GM19025 (cell line): Measurements from ENCODE around the gene MYB.
"Not testable (repeated sequence)": the region's sequence is repeated elsewhere in the genome, so short reads cannot be mapped to it uniquely, and the experiment has no call there.

Experiments
- ATAC-seq: cut with Tn5 transposase; IDR thresholded peaks from one replicate; pipeline ENCODE4 v1.9.1; 2021; ENCODE audit warnings: mild to moderate bottlenecking, low read depth, moderate library complexity; ENCODE audit not compliant: unreplicated experiment

MYB gene

DNA sequence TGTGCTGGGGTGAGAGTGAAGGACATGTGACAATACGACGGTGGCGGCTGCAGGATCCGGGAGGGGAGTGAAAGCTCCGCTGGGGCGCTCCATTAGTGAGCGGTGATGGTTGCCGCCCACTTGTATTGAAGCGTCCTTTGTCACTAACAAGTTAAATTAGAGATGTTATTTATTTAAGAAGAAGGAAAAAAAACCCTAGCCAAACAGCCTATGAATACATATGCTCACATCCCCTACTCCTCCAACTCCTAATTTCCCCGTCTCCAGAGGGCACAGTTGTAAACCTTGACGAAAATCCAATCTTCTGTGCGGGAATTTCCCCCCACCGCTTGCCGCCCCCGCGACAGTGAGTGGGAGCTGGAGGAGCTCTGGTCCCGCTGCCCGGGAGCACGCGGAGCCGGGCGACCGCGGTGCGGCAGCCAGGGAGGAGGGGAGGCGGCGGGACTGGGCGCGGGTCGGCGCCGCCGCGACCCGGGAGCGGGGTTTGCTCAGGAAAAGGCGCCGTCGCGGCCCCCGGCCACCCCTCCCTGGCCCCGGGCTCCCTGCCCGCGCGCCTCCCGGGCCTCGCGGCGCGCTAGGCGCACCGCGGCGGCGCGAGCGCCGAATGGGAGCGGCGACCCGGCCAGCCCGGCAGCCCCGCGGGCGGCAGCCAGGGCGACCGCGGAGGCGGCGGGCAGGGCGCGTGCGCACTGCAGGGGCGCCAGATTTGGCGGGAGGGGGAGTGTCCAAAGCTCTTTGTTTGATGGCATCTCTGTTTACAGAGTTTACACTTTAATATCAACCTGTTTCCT is at the start of gene MYB:
TSS of gene MYB (plus strand) at position 767 of the 791 bp plus-strand sequence. CDS start 206 bp downstream, outside the sequence.
- ATAC-seq, result peak; percentile 30

DNA sequence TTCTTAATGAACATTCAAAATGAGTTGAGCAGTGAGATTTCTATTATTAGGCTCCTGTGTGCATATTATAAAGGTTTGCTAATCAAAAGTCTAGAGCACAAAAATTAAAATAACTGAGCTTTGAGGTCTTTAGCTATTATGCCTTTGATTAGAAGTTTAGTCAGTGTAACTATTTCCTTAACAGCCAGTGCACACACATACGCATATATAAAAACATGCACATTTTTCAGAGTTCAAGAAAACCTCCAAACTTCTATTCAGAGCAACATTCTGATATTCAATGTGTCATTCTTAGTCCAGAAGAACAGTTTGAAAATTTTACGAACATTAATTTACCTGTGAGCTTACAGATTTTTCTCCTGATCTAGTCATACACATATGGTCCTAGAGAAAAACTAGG is 48.3 kb upstream of the MYB start:
- no peak for ATAC-seq

DNA sequence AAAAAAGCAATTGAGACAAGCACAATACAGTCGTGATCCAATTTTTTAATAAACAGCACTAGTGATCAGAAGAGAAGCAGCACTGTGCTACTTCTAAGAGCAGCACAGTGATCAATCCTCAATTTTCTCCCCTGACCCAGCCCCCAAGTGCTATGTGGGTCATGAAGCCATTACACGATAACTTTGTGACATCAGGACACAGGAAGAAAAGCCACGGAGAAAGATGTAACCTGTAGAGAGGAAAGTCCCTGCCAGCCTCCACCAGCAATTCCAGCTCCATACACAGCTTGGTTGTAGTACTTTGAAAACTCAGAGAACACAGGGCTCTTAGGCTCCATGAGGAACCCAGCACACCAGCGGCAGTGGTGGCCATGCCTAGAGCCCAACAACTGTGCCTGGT is 45.3 kb upstream of the MYB start:
- ATAC-seq, result no peak

DNA sequence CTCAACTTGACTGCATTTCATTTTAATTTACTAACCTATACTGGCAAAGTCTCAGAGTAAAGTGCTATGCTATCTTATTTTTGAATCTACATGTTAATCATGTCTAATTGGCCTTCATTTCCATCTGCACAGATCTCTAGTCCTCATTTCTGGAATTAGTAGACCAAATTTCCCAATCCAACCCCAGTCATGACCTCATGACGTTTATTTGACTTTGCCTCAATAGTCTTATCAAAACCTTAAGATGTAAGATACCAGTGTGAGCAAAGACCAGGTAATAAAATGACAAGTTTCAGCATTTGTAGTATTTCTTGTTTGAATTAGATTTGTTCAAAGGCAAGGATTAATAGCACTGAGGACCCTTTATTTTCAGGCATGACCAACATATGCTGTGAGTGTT is 43.3 kb upstream of the MYB start:
- no peak for ATAC-seq

DNA sequence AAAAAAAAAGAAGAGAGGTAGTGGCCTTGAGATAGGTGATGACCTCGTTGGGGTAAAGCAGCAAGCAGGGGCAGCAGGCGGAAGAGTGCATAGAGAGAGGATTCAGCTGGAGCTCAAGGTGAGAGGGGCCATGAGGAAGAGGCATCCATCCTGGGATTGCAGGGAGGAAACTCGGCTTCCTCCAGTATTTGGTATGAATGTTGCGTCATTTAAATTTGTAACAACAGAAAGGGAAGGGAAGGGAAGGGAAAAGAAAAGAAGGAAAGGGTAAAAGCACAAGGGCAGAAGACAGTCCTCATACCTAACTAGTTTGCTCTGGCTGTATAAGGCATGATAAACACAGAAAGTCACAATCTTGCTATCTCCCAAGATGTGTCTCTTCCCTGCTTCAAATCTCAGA is 39.9 kb upstream of the MYB start:
- no peak for ATAC-seq

DNA sequence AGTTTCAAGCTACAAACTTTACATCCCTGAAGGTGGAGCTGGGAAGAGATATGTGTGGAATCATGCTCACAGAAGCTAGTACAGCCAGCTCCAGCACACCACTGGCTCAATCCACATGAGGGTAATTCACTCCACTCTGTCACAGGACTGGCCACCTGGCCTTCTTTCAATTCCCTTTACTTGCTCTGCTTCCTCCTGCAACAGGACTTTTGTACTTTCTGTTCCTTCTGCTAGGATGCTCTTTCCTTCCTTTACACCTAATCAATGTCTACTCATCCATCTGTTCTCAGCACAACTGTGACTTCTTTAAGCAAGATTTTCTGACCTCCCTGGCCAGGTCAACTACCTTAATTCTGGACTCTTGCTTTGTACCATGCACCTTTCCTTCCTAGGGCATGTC is 39.4 kb upstream of the MYB start:
- peak; percentile 39 for ATAC-seq

DNA sequence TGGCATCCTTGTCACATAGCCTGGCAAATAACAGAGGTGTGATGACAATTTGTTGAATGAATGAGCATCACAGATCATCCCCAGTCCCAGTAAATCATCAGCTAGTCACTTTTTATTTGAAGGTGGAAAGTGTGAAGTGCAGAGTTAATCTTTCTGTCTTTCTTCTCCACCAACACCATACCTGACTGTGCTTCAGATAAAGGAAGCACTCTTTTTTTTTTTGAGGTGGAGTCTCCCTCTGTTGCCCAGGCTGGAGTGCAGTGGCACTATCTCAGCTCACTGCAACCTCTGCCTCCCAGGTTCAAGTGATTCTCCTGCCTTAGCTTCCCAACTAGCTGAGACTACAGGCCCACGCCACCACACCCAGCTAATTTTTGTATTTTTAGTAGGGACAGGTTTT is 38.9 kb upstream of the MYB start:
- ATAC-seq, result not testable (repeated sequence)

DNA sequence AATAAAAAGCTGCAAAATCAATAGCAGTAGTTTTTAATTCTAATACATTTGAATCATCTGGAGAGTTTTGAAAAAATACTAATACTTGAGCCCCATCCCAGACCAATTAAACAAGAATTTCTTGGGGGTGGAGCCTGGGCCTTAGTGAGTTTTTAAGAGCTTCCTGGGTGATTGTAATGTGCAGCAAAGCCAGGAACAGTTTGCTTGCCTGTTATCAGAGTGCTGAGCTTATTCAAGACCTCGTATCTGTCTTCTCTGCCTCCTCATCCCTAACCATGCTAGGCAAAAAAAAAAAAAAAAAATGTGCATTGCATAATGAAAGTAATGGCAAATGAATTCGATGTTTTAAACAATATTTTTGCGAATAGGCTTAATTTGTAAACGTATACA is 36.4 kb upstream of the MYB start:
- no peak for ATAC-seq

DNA sequence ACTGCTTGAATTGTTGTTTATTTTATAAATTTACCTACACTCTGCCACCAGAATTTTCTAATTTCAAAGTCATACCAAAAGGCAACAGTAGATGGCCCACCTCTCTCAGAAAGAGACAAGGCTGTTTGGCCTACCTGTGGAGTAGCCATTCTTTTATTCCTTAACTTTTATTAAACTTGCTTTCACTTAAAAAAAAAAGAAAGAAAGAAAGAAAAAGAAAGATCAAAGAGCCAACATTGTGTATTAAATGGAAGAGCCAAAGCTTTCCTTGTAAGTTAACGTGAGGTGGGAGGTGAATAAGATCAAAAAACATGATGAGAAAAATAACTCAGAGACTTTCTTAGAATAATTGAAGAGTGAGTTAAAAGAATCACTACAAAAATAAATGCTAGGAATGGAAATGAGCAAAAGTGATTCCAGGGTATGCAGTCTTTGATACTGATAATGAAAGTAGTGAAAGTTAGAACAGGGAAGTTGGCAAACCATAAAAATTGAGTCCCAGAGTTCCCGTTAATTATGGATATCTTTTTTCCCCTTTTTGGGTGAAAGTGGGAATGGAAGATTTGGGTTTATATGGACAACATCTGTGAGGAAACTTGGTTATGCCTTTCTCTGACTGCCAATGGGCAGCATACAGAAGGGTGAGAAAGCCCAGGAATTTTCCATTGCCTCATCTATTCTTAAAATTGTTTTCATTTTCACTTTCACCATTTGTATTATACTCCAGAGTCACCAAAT is 35.9 kb upstream of the MYB start:
- no peak for ATAC-seq

DNA sequence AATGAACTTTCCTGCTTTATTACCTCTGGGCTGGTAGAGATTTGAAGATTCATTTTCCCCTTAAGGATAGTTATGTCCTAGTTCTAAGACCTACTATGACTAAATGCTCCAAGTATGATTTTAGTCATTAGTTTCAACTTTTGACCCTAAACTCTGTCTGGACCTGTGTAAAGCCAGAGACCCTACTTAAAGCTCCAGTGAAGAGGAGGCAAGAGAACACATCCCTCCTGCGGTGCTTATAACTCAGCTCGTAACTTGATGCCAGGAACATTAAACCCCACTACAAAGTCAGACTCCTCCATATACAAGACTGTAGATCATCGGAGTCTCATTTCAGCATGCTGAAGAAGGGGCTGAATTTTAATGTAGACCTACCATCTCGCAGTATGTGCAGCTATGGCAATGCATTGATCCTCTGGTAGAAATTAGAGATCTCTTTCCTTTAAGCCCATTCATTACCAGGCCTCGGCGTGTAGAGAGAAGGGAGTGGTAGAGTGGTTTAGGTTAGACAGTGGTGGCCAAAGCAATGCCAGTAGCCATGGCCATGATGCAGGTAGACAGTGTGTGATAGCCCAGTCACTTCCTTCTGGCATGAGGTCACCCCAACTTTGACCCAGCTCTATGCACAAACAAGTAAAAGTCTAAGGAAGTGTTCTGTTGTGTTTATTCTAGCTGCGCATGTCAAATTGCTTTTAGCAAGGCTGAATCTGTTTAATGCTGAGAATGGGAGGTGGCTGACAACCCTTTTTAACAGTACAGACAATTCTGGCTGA is 34.8 kb upstream of the MYB start:
- no peak for ATAC-seq

DNA sequence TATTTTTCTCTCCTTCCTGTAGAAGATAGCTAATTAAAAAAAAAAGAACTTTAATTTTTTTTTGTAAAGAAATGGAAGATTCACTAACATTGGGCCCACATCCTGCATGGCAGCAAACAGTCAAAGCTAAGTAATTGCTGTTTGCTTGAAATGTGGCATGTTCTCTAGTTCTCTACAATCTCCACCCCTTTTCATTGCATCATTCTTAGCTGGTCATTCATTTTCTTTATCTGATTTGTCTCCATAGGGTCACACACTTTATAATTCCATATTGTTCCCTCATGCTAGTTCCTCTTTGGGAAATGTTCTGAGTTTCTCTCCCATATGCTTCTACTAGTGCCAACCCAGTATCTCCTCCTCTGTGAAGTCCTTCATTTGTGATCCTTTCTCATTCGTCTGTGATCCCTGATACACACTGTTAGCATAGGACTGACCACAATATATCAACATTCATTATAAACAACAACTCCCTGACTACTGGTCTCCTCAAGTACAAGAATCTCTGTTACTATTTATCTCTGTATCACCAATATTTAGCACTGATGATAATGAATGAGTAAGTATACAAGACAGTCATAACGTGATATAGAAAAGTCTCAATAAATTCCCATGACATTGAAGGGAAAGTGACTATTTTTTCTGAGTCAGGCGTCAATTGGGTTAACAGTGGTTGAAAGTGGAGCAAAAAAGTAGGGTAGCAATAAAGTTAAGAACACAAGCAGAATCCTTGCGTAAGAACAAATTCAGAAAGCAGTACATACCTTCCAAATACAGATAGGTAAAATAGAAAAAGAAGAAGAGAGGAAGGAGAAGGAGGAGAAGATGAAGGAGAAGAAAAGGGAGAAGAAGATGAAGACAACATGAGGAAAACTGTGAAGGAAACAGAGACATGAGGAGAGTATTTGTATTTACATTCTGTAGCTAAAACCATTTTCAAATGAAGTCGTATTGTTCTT is 33.2 kb upstream of the MYB start:
- ATAC-seq, result no peak

DNA sequence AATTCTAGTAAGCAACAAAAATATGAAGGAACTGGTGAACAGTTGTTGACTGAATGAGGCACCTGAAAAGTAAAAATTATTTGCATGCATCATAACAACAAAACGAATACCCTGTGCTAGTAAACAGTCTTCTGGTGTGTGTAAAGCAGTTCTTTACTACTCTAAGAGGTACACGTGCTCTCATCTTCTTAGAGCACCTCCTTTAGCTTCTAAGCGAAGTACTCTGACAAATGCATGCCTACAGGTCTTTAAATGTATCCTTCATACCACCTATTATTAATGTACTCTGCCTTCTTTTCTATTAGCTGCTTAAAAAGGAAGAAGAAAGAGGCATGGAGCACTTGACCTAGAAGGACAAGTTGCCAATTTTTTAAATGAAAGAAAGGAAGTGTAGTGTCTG is 32.2 kb upstream of the MYB start:
- ATAC-seq, result no peak

DNA sequence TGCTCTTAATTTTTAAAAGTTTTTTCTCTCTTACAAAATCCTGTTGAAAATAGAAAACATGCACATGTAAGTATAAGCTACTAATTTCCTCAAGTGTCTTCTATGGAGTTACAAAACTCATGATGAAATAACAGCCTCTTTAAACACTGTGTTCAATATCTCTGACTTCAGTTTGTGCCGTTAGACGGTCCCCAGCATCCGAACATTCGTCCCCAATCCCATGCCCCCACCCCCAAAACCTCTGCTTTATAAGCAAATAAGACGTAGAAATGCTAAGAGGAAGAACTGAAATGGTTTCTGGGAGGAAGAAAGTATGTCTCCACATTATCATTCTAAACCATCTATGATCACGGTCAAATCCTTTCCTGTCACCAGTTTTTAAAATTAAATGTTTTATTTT is 31.7 kb upstream of the MYB start:
- ATAC-seq, result no peak

DNA sequence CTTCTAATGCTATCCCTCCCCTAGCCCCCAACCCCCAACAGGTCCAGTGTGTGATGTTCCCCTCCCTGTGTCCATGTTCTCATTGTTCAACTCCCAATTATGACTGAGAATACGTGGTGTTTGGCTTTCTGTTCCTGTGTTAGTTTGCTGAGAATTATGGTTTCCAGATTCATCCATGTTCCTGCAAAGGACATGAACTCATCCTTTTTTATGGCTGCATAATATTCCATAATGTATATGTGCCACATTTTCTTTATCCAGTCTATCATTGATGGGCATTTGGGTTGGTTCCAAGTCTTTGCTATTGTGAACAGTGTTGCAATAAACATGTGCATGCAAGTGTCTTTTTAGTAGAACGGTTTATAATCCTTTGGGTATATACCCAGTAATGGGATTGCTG is 30.6 kb upstream of the MYB start:
- ATAC-seq, result not testable (repeated sequence)

DNA sequence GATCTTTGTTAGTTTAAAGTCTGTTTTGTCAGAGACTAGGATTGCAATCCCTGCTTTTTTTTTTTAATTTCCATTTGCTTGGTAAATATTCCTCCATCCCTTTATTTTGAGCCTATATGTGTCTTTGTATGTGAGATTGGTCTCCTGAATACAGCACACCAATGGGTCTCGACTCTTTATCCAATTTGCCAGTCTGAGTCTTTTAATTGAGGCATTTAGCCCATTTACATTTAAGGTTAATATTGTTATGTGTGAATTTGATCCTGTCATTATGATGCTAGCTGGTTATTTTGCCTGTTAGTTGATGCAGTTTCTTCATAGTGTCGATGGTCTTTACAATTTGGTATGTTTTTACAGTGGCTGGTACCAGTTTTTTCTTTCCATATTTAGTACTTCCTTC is 27.0 kb upstream of the MYB start:
- ATAC-seq, result not testable (repeated sequence)

DNA sequence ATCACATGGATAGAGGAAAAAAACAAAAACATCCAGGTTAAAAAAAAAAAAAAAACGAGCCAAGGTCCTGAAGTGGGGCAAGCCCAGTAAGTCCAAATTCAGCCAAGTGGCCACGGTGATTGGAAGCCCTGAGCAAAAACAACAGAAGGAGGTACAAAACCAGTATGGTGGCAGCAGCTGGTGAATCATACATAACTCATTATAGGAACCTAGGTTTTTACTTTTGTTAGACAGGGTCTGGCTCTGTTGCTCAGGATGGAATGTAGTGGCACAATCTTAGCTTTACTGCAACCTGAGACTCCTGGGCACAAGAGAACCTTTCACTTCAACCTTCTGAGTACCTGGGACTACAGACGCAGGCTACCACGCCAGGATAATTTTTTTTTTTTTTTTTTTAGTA is 22.7 kb upstream of the MYB start:
- ATAC-seq, result no peak

DNA sequence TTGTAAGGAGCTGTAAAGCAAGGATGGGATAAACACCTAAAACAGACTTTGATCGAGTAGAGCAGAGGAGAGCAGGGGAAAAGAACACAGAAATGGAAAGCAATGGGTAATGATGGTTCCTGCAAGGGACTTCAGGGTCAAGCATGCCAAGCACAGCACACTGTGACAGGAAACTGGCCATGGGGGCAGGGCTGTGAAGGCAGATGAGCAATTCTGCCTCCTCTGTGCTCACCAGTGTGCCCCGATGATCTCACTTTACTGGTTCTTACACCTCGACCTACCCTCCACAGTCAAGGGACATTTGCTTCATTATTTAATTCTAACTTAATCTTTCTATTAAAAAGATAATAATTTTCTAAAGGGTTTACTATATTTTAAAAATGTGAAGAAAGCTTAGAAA is 21.6 kb upstream of the MYB start:
- no peak for ATAC-seq

DNA sequence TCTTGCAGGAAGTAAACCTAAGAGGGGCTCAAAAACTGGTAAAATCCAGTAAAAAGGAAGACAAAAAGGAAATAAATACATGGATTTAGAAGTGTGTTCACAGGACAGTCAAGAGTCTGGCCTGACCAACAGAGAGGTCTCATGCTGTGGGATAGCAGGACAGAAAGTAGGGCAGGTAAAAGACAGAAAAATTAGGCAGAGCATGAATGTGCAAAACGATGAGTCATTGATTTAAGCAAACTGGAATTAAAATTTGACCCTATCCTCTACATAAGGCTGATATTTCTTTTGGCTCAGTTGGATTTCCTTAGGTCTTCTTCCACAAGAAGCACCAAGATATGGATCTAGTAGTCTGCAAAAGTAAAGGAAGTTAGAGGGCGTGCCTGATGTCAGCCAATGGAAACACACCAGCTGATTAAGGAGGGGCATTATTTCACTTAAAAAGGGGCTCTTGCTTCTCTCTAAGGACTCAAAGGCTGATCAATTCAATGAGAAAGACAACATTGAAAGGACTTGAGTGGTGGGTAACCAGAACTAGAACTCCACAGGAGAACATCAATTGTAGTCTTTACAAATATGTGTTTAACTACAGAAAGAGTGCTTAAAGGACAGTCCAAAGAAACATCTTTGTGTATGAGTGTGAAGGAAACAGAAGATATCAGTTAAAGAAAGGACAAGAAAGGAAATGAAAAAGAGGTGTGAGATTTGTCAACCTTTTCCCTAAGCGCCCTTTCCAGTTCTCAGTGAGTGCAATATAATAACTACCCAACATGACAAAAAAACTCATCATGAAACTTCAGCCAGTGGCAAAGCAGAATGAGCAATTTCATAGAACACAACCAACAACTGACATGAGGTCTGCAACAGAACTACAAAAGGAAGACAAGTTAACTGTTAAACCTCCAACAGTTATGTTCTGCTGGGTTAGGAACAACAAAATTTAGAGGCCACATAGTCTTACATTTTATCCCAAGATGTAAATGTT is 19.4 kb upstream of the MYB start:
- no peak for ATAC-seq
